Measurements from ENCODE around the gene MYO7A.

MYO7A gene

DNA sequence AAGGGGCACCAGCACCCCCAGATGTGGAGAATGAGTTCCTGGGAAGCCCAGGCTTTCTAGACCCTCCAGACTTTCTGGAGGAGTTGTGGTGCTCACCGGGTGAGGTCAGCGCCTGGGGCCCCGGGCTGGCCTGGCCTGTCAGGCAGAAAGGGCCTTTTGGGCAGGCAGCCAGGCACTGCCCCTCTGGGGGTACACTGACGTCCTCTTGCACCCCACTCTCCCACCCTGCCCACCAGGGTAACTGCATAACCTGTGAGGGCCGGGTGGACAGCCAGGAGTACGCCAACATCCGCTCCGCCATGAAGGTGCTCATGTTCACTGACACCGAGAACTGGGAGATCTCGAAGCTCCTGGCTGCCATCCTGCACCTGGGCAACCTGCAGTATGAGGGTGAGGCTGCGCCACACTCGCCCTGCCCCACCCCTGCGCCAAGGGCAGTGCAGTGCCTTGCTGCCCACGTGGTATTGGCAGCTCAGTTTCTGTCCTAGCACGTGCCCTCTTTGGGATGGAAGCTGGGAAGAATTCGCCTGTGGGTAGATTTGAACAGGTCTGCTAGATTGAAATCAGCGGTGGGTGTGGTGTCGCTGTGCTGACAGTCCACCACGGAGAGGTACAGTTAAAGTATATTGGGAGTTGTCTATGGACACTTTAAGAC lies 30.1 kb downstream of the MYO7A start:
- Histone ChIP-seq H2AFZ (ENCODE audit: low read length) (no peak overlapping the region), H3F3A (ENCODE audit: insufficient read depth, low read length) (no peaks in the 10 kb centered on the region), H3K79me2 (ENCODE audit: insufficient read depth, low read length) (no peaks in the 10 kb centered on the region), H3K27me3 (ENCODE audit: insufficient read depth, low read length) (no peaks in the 10 kb centered on the region), H3K27ac (ENCODE audit: low read depth, low read length, poor library complexity, severe bottlenecking) (no peak overlapping the region), H3K36me3 (ENCODE audit: insufficient read depth, low read length) (no peaks in the 10 kb centered on the region), H3K4me2 (ENCODE audit: low read length) (no peak overlapping the region), H3K4me3 (ENCODE audit: low read depth, low read length, poor library complexity, severe bottlenecking) (no peak overlapping the region), H3K9me3 (ENCODE audit: low read length) (no peaks in the 10 kb centered on the region), H3K4me1 (ENCODE audit: insufficient read depth, low read length, severe bottlenecking) (no peaks in the 10 kb centered on the region), H3K9me2 (ENCODE audit: low read depth, low read length) (no peaks in the 10 kb centered on the region), H4K20me1 (ENCODE audit: insufficient read depth, low read length) (no peaks in the 10 kb centered on the region), H3K9ac (ENCODE audit: low read length) (no peak overlapping the region)
- TF ChIP-seq, protein P1, sequence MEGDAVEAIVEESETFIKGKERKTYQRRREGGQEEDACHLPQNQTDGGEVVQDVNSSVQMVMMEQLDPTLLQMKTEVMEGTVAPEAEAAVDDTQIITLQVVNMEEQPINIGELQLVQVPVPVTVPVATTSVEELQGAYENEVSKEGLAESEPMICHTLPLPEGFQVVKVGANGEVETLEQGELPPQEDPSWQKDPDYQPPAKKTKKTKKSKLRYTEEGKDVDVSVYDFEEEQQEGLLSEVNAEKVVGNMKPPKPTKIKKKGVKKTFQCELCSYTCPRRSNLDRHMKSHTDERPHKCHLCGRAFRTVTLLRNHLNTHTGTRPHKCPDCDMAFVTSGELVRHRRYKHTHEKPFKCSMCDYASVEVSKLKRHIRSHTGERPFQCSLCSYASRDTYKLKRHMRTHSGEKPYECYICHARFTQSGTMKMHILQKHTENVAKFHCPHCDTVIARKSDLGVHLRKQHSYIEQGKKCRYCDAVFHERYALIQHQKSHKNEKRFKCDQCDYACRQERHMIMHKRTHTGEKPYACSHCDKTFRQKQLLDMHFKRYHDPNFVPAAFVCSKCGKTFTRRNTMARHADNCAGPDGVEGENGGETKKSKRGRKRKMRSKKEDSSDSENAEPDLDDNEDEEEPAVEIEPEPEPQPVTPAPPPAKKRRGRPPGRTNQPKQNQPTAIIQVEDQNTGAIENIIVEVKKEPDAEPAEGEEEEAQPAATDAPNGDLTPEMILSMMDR (IDR thresholded peaks at IDR 0.05; ENCODE audit: low read length), result no peak
- no peak for TF ChIP-seq EZH2 (IDR thresholded peaks at IDR 0.05; ENCODE audit: borderline replicate concordance, low read length)

DNA sequence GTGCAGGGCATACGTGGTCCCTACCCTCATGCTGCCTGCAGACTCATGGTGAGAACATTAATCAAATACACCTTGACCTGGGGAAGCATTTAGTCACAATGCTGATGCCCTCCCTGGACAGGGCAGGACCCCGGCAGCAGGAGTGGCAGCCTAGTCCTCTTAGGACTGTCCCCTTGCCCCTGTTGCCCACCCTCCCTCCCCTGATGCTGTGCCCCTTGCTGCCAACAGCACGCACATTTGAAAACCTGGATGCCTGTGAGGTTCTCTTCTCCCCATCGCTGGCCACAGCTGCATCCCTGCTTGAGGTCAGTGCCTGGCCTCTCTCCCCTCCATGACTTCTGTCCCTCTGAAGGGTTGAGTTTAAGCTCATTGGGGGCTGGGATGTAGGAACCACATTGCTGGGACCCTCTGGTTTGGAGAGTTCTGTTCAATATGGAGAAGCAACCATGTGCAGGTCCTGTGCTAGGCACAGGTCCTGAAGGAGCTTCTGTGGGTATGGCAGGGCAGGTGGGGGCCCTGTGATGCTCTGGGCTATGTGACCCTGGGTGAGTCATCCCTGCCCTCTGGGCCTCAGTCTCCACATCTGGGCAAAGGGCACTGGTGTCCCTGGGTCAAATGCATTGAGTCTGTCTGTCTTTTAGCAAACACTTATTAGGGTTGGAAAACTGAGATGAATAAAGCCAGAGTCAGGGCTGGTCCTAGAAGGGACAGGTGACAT lies 31.3 kb downstream of the MYO7A start:
- Histone ChIP-seq H3K9me2 (ENCODE audit: low read depth, low read length) (no peaks in the 10 kb centered on the region), H2AFZ (ENCODE audit: low read length) (no peak overlapping the region), H3K4me1 (ENCODE audit: insufficient read depth, low read length, severe bottlenecking) (no peaks in the 10 kb centered on the region), H3F3A (ENCODE audit: insufficient read depth, low read length) (no peaks in the 10 kb centered on the region), H4K20me1 (ENCODE audit: insufficient read depth, low read length) (no peaks in the 10 kb centered on the region), H3K36me3 (ENCODE audit: insufficient read depth, low read length) (no peaks in the 10 kb centered on the region), H3K27me3 (ENCODE audit: insufficient read depth, low read length) (no peaks in the 10 kb centered on the region), H3K79me2 (ENCODE audit: insufficient read depth, low read length) (no peaks in the 10 kb centered on the region), H3K9me3 (ENCODE audit: low read length) (no peaks in the 10 kb centered on the region), H3K4me2 (ENCODE audit: low read length) (no peak overlapping the region), H3K27ac (ENCODE audit: low read depth, low read length, poor library complexity, severe bottlenecking) (no peak overlapping the region), H3K4me3 (ENCODE audit: low read depth, low read length, poor library complexity, severe bottlenecking) (no peak overlapping the region), H3K9ac (ENCODE audit: low read length) (no peak overlapping the region)
- TF ChIP-seq EZH2 (IDR thresholded peaks at IDR 0.05; ENCODE audit: borderline replicate concordance, low read length), result no peak
- TF ChIP-seq, protein P1 (IDR thresholded peaks at IDR 0.05; ENCODE audit: low read length), result no peak

DNA sequence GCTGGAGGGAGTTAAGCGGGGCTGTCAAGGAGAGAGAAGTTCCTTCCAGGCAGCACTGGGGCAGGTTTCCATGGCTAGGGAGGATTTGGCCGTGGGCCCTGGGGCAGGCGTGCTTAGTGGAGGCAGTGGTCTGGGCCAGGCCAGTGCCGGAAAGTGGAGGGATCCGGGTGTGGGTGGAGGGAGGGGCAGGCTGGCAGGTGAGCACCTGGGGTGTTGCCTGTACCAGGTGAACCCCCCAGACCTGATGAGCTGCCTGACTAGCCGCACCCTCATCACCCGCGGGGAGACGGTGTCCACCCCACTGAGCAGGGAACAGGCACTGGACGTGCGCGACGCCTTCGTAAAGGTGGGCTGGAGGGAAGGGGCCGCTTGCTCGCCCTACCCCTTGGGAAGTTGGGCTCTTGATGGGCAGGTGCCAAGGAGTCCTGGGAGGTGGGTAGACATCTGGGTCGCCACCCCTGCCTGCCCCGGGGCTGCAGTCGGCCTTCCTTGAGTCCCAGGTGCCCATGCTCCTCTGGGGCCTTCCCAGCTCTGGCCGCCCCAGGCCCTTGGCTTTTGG lies 32.0 kb downstream of the MYO7A start:
- TF ChIP-seq, protein P1 (IDR thresholded peaks at IDR 0.05; ENCODE audit: low read length), result no peak
- TF ChIP-seq EZH2 (IDR thresholded peaks at IDR 0.05; ENCODE audit: borderline replicate concordance, low read length), result no peak
- Histone ChIP-seq H3K4me2 (ENCODE audit: low read length) (no peak overlapping the region), H3K4me3 (ENCODE audit: low read depth, low read length, poor library complexity, severe bottlenecking) (no peak overlapping the region), H3K9ac (ENCODE audit: low read length) (no peak overlapping the region), H3K36me3 (ENCODE audit: insufficient read depth, low read length) (no peaks in the 10 kb centered on the region), H3F3A (ENCODE audit: insufficient read depth, low read length) (no peaks in the 10 kb centered on the region), H3K9me3 (ENCODE audit: low read length) (no peaks in the 10 kb centered on the region), H3K4me1 (ENCODE audit: insufficient read depth, low read length, severe bottlenecking) (no peaks in the 10 kb centered on the region), H3K27ac (ENCODE audit: low read depth, low read length, poor library complexity, severe bottlenecking) (no peak overlapping the region), H2AFZ (ENCODE audit: low read length) (no peak overlapping the region), H4K20me1 (ENCODE audit: insufficient read depth, low read length) (no peaks in the 10 kb centered on the region), H3K79me2 (ENCODE audit: insufficient read depth, low read length) (no peaks in the 10 kb centered on the region), H3K9me2 (ENCODE audit: low read depth, low read length) (no peaks in the 10 kb centered on the region), H3K27me3 (ENCODE audit: insufficient read depth, low read length) (no peaks in the 10 kb centered on the region)

Measured in OCI-LY1 (cell line).